ENCODE measurements around the gene POLR1C.

DNA sequence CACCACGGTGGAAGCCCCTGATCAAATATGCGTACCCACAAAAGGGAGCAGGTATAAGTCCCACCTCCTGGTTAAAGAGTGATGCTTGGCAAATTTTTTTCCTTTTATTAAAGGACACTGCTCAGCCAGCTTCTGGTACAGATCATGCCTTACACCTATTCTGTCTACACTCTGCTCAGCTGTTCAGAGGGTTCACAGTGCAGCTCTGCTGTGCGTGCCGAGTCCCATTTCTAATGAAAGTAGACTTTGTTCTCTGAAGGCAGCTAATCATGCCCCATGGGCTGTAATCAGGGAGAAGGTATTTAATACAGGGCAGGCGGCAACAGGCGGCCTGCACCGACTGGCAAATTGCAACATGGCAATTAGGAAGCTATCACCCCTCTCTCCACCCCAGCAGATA is 23.1 kb upstream of the POLR1C start:
- TF ChIP-seq POLR2AphosphoS5 (IDR thresholded peaks at IDR 0.05): no peak
- TF ChIP-seq, protein P1, sequence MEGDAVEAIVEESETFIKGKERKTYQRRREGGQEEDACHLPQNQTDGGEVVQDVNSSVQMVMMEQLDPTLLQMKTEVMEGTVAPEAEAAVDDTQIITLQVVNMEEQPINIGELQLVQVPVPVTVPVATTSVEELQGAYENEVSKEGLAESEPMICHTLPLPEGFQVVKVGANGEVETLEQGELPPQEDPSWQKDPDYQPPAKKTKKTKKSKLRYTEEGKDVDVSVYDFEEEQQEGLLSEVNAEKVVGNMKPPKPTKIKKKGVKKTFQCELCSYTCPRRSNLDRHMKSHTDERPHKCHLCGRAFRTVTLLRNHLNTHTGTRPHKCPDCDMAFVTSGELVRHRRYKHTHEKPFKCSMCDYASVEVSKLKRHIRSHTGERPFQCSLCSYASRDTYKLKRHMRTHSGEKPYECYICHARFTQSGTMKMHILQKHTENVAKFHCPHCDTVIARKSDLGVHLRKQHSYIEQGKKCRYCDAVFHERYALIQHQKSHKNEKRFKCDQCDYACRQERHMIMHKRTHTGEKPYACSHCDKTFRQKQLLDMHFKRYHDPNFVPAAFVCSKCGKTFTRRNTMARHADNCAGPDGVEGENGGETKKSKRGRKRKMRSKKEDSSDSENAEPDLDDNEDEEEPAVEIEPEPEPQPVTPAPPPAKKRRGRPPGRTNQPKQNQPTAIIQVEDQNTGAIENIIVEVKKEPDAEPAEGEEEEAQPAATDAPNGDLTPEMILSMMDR (IDR thresholded peaks at IDR 0.05): no peak

All from esophagus muscularis mucosa (tissue), 3 donors.